ENCODE measurements around the gene MSI2. TPM values are rescaled to one million over a fixed set of nuclear protein-coding genes. Genes with fewer than 3 reads are reported as not detected.

The MSI2 gene
- total RNA-seq, 2 donors from 2014 or later = 88.3 to 114 TPM

GRCh38 chr17:57213180-57213825 is 43.0 kb upstream of the MSI2 start:
- WGBS, 2 experiments (ENCODE audit: insufficient coverage in 1 of 2, insufficient read length in 1 of 2) = 92 to 95% methylated on average over 5 of the region's 5 CpGs
- Histone ChIP-seq H3K27me3 (ENCODE audit: control insufficient read depth, insufficient read depth, low read length, poor library complexity, severe bottlenecking) (no peaks in the 10 kb centered on the region), H3K9ac (ENCODE audit: extremely low read depth, low read length, poor library complexity, severe bottlenecking) (no peak overlapping the region), H3K4me1 (ENCODE audit: control insufficient read depth, insufficient read depth, low read length) (no peaks in the 10 kb centered on the region), H3K9me3 (ENCODE audit: control insufficient read depth, low read length) (peaks cover 1% of the 10 kb centered on the region), H3K36me3 (ENCODE audit: control insufficient read depth, insufficient read depth, low read length) (no peaks in the 10 kb centered on the region), H3K4me3 (ENCODE audit: low read length) (no peak overlapping the region), H3K27ac (ENCODE audit: low read depth, low read length) (no peak overlapping the region)
- no peak for TF ChIP-seq CTCF (conservative IDR thresholded peaks at IDR 0.05)
- Mint-ChIP-seq H3K36me3 (ENCODE audit: low read depth) (no peaks in the 10 kb centered on the region), H3K27me3 (ENCODE audit: insufficient read depth) (peaks cover 2% of the 10 kb centered on the region), H3K9me3 (peaks cover 9% of the 10 kb centered on the region), H3K4me3 (no peak overlapping the region), H3K27ac (no peak overlapping the region), H3K4me1 (peaks cover 4% of the 10 kb centered on the region)
- DNase-seq = no peak

GRCh38 chr17:57215317-57215716 is 41.0 kb upstream of the MSI2 start:
- no peak overlapping the region for H3K4me3 Mint-ChIP-seq
- H3K4me3 ChIP-seq (ENCODE audit: low read length) = no peak overlapping the region

More at GRCh38 chr17:57215317-57215716, 41.0 kb upstream of the MSI2 start:
- no peak overlapping the region for H3K27ac Mint-ChIP-seq
- Histone ChIP-seq H3K27ac (ENCODE audit: low read depth, low read length) (no peak overlapping the region), H3K9ac (ENCODE audit: extremely low read depth, low read length, poor library complexity, severe bottlenecking) (no peak overlapping the region), H3K9me3 (ENCODE audit: control insufficient read depth, low read length) (no peaks in the 10 kb centered on the region), H3K4me1 (ENCODE audit: control insufficient read depth, insufficient read depth, low read length) (no peaks in the 10 kb centered on the region), H3K36me3 (ENCODE audit: control insufficient read depth, insufficient read depth, low read length) (no peaks in the 10 kb centered on the region), H3K27me3 (ENCODE audit: control insufficient read depth, insufficient read depth, low read length, poor library complexity, severe bottlenecking) (no peaks in the 10 kb centered on the region)
- H3K4me1 Mint-ChIP-seq = peaks cover 4% of the 10 kb centered on the region
- H3K36me3 Mint-ChIP-seq (ENCODE audit: low read depth) = no peaks in the 10 kb centered on the region
- 90 to 92% methylated on average over 5 to 8 of the region's 8 CpGs for WGBS, 2 experiments (ENCODE audit: insufficient coverage in 1 of 2, insufficient read length in 1 of 2)
- peaks cover 5% of the 10 kb centered on the region for H3K9me3 Mint-ChIP-seq
- DNase-seq = no peak
- peaks cover 2% of the 10 kb centered on the region for H3K27me3 Mint-ChIP-seq (ENCODE audit: insufficient read depth)
- no peak for TF ChIP-seq CTCF (conservative IDR thresholded peaks at IDR 0.05)

Data from endodermal cell (in vitro differentiated cells).